ACHN (cell line): ENCODE results near the gene STIM1.
"Not testable (repeated sequence)": the region's sequence is repeated elsewhere in the genome, so short reads cannot be mapped to it uniquely, and the experiment has no call there.

Experiments
- DNase-seq: peaks from one replicate; pipeline ENCODE4 v3.0.0-alpha.2; 2015
- in situ Hi-C: cut with HindIII; loops from 2 replicates; pipeline ENCODE4 v1.10.0; 2017; ENCODE audit warnings: low sequenced_read_pairs, low pct_ligation_motif_present, low pct_unique_long_range_greater_than_20kb

Gene STIM1

GRCh38 chr11:3873712-3874349, 18.4 kb downstream of the STIM1 start:
- in situ Hi-C loops: loop anchor here (25.0 kb wide), 1 partner anchor 88 kb away; no protein-coding TSS in a partner anchor

GRCh38 chr11:3876613-3877012, 21.1 kb downstream of the STIM1 start:
- no peak for DNase-seq
- in situ Hi-C loops: no loop called here

More at GRCh38 chr11:3873712-3874349, 18.4 kb downstream of the STIM1 start:
- no peak for DNase-seq

- DNase-seq: no peak
- in situ Hi-C loops: no loop called here
Observed at GRCh38 chr11:3877364-3878257, 22.1 kb downstream of the STIM1 start.

GRCh38 chr11:3878258-3878584, 22.8 kb downstream of the STIM1 start:
- DNase-seq: no peak
- in situ Hi-C loops: no loop called here

- in situ Hi-C loops: no loop called here
- DNase-seq: no peak
Observed at GRCh38 chr11:3879216-3879966, 23.9 kb downstream of the STIM1 start.

- DNase-seq: peak; percentile 66
- in situ Hi-C loops: no loop called here
Observed at GRCh38 chr11:3879967-3880542, 24.6 kb downstream of the STIM1 start.

- peak; percentile 78 for DNase-seq
- in situ Hi-C loops: no loop called here
Observed at GRCh38 chr11:3880724-3881123, 25.3 kb downstream of the STIM1 start.

- no peak for DNase-seq
- in situ Hi-C loops: no loop called here
Observed at GRCh38 chr11:3882655-3883054, 27.2 kb downstream of the STIM1 start.

GRCh38 chr11:3885855-3886254, 30.4 kb downstream of the STIM1 start:
- DNase-seq: no peak
- in situ Hi-C loops: no loop called here

- in situ Hi-C loops: no loop called here
- DNase-seq: no peak
Observed at GRCh38 chr11:3886985-3887384, 31.5 kb downstream of the STIM1 start.

GRCh38 chr11:3888876-3889275, 33.4 kb downstream of the STIM1 start:
- DNase-seq: no peak
- in situ Hi-C loops: no loop called here

GRCh38 chr11:3890014-3890413, 34.5 kb downstream of the STIM1 start:
- DNase-seq: no peak
- in situ Hi-C loops: no loop called here

- in situ Hi-C loops: no loop called here
- DNase-seq: no peak
Observed at GRCh38 chr11:3890806-3891205, 35.3 kb downstream of the STIM1 start.

GRCh38 chr11:3891751-3892150, 36.3 kb downstream of the STIM1 start:
- DNase-seq: no peak
- in situ Hi-C loops: no loop called here

GRCh38 chr11:3892156-3892555, 36.7 kb downstream of the STIM1 start:
- DNase-seq: no peak
- in situ Hi-C loops: no loop called here

- no peak for DNase-seq
- in situ Hi-C loops: no loop called here
Observed at GRCh38 chr11:3893311-3893710, 37.8 kb downstream of the STIM1 start.

- DNase-seq: no peak
- in situ Hi-C loops: no loop called here
Observed at GRCh38 chr11:3894128-3894731, 38.8 kb downstream of the STIM1 start.

GRCh38 chr11:3896644-3897043, 41.2 kb downstream of the STIM1 start:
- in situ Hi-C loops: no loop called here
- DNase-seq: no peak

- DNase-seq, in situ Hi-C loops: not testable (repeated sequence)
Observed at GRCh38 chr11:3900230-3900629, 44.8 kb downstream of the STIM1 start.
